ENCODE results near the gene CALN1.

Gene CALN1

GRCh38 chr7:72325561-72325960 is 86.6 kb downstream of the CALN1 start:
- no peak for DNase-seq (ENCODE audit: low read depth)

GRCh38 chr7:72321637-72322036 is 90.5 kb downstream of the CALN1 start:
- DNase-seq (ENCODE audit: low read depth) = no peak

- no peak for DNase-seq (ENCODE audit: low read depth)
Measured at GRCh38 chr7:72321081-72321480, 91.1 kb downstream of the CALN1 start.

- no peak for DNase-seq (ENCODE audit: low read depth)
Measured at GRCh38 chr7:72317341-72317740, 94.8 kb downstream of the CALN1 start.

- DNase-seq (ENCODE audit: low read depth) = no peak
Measured at GRCh38 chr7:72316148-72316547, 96.0 kb downstream of the CALN1 start.

- DNase-seq (ENCODE audit: low read depth) = no peak
Measured at GRCh38 chr7:72313906-72314305, 98.2 kb downstream of the CALN1 start.

GRCh38 chr7:72310301-72310700 is 101.8 kb downstream of the CALN1 start:
- DNase-seq (ENCODE audit: low read depth) = no peak

- DNase-seq (ENCODE audit: low read depth) = no peak
Measured at GRCh38 chr7:72309476-72309875, 102.7 kb downstream of the CALN1 start.

GRCh38 chr7:72308986-72309385 is 103.2 kb downstream of the CALN1 start:
- no peak for DNase-seq (ENCODE audit: low read depth)

- no peak for DNase-seq (ENCODE audit: low read depth)
Measured at GRCh38 chr7:72307566-72307965, 104.6 kb downstream of the CALN1 start.

GRCh38 chr7:72298912-72299311 is 113.2 kb downstream of the CALN1 start:
- DNase-seq (ENCODE audit: low read depth) = no peak

GRCh38 chr7:72298091-72298490 is 114.0 kb downstream of the CALN1 start:
- DNase-seq (ENCODE audit: low read depth) = no peak

- DNase-seq (ENCODE audit: low read depth) = no peak
Measured at GRCh38 chr7:72297636-72298035, 114.5 kb downstream of the CALN1 start.

- no peak for DNase-seq (ENCODE audit: low read depth)
Measured at GRCh38 chr7:72292794-72293193, 119.3 kb downstream of the CALN1 start.

- no peak for DNase-seq (ENCODE audit: low read depth)
Measured at GRCh38 chr7:72292118-72292517, 120.0 kb downstream of the CALN1 start.

- no peak for DNase-seq (ENCODE audit: low read depth)
Measured at GRCh38 chr7:72286519-72286918, 125.6 kb downstream of the CALN1 start.

- DNase-seq (ENCODE audit: low read depth) = no peak
Measured at GRCh38 chr7:72283309-72283708, 128.8 kb downstream of the CALN1 start.

- DNase-seq (ENCODE audit: low read depth) = no peak
Measured at GRCh38 chr7:72281308-72281707, 130.8 kb downstream of the CALN1 start.

- no peak for DNase-seq (ENCODE audit: low read depth)
Measured at GRCh38 chr7:72279203-72279602, 132.9 kb downstream of the CALN1 start.

GRCh38 chr7:72278550-72278949 is 133.6 kb downstream of the CALN1 start:
- no peak for DNase-seq (ENCODE audit: low read depth)

- DNase-seq (ENCODE audit: low read depth) = no peak
Measured at GRCh38 chr7:72275382-72276070, 136.6 kb downstream of the CALN1 start.

GRCh38 chr7:72272479-72272878 is 139.7 kb downstream of the CALN1 start:
- DNase-seq (ENCODE audit: low read depth) = no peak

GRCh38 chr7:72268796-72269195 is 143.3 kb downstream of the CALN1 start:
- DNase-seq (ENCODE audit: low read depth) = no peak

- DNase-seq (ENCODE audit: low read depth) = no peak
Measured at GRCh38 chr7:72268090-72268489, 144.0 kb downstream of the CALN1 start.
